Fibroblast of pulmonary artery (primary cell): ENCODE measurements around the gene NCOR1.
"Not testable (repeated sequence)": the region's sequence is repeated elsewhere in the genome, so short reads cannot be mapped to it uniquely, and the experiment has no call there.

Experiments
- DNase-seq: peaks from one replicate; pipeline ENCODE4 v3.0.0-alpha.2; 2010; ENCODE audit warnings: low read depth
- H3K4me3 ChIP-seq: replicated peaks from 2 replicates; pipeline ENCODE4 v1.5.1; 2011; ENCODE audit warnings: low read depth, mild to moderate bottlenecking, control low read depth, low read length, moderate library complexity
- TF ChIP-seq, protein P1 (sequence below): IDR thresholded peaks from 2 replicates; pipeline ENCODE4 v1.5.1; 2011; ENCODE audit warnings: mild to moderate bottlenecking, control low read depth, low read length, inconsistent platforms; ENCODE audit errors: missing control alignments

The NCOR1 gene

DNA sequence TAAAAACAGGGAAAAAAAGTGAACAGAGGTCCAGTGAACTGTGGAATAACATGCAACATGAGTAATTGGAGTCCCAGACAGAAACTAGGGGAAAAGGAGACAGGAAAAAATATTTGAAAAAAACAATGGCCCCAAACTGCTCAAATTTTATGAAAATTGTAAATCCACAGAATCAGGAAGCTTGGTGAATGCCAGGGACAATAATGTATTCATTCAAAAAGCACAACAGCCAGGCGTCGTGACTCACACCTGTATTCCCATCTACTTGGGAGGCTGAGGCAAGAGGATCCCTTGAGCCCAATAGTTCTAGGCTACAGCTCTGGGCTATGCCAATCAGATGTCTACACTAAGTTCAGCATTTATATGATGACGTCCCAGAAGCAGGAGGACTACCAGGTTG, 23.7 kb downstream of the NCOR1 start:
- TF ChIP-seq, protein P1, sequence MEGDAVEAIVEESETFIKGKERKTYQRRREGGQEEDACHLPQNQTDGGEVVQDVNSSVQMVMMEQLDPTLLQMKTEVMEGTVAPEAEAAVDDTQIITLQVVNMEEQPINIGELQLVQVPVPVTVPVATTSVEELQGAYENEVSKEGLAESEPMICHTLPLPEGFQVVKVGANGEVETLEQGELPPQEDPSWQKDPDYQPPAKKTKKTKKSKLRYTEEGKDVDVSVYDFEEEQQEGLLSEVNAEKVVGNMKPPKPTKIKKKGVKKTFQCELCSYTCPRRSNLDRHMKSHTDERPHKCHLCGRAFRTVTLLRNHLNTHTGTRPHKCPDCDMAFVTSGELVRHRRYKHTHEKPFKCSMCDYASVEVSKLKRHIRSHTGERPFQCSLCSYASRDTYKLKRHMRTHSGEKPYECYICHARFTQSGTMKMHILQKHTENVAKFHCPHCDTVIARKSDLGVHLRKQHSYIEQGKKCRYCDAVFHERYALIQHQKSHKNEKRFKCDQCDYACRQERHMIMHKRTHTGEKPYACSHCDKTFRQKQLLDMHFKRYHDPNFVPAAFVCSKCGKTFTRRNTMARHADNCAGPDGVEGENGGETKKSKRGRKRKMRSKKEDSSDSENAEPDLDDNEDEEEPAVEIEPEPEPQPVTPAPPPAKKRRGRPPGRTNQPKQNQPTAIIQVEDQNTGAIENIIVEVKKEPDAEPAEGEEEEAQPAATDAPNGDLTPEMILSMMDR = no peak
- no peak overlapping the region for H3K4me3 ChIP-seq
- DNase-seq = no peak

DNA sequence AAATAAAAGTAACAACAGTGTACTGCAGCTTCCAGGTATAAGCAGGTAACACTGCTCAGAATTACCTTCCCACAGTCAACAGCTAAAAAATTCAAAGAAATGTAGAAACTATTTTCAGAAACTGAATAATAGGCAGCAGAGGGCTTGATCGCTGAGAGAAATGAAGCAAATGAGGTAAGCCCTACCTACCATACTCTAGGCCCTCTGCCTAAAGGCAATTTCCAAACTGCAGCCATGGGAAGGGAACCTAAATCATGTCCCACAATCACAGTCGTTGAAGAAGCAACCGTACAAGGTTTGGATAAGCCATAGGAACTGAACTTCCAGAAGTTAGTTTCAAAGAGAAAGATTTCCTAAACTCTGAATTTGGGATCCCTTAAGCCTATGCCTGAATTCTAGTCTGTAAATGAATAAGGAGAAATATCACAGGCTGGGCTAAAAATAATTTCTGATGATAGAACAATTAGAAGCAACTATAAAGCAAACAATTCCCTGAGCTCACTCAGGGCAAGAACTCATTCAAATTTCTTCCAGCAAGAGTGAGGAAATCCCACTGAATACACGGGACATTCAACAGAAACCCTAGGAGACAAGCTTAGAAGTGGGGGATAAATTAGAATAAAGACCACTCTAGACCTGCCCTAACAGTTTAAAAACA, 24.5 kb downstream of the NCOR1 start:
- TF ChIP-seq, protein P1 = no peak
- no peak for DNase-seq

DNA sequence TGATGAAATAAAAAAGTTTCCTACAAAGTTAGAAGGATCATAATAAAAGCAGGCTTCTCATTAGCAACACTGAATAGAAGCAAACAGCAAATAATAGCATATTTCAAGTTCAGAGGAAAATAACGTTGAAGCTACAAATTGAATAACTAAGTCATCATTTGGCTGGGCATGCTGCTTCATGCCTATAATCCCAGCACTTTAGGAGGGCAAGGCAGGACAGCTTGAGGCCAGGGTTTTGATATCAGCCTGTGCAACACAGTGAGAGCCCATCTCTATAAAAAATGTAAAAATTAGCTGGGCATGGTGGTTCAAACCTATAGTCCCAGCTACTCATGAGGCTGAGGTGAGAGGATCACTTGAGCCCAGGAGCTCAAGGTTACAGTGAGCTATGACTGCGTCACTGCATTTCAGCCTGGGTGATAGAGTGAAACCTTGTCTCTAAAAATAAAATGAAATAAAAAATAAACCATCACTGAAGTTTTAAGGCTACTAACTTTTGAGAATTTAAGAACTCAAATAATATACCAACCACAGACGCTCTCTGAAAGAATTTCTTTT, 25.5 kb downstream of the NCOR1 start:
- no peak overlapping the region for H3K4me3 ChIP-seq
- TF ChIP-seq, protein P1 = no peak
- no peak for DNase-seq

More for the DNA sequence above, 24.5 kb downstream of the NCOR1 start:
- H3K4me3 ChIP-seq = no peak overlapping the region

DNA sequence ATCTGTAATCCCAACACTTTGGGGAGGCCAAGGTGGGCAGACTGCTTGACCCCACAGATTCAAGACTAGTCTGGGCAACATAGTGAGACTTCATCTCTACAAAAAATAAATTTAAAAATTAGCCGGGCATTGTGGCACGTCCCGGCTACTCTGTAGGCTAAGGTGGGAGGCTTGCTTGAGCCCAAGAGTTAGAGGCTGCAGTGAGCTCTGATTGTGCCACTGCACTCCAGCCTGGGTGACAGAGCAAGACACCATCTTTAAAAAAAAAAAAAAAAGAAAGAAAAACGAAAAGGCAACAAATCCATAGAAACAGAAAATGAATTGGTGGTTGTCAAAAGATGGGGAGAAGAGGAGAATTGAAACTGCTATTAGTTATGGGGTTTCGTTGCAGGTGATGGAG, 27.7 kb downstream of the NCOR1 start:
- H3K4me3 ChIP-seq = no peak overlapping the region
- no peak for DNase-seq
- TF ChIP-seq, protein P1 = no peak

DNA sequence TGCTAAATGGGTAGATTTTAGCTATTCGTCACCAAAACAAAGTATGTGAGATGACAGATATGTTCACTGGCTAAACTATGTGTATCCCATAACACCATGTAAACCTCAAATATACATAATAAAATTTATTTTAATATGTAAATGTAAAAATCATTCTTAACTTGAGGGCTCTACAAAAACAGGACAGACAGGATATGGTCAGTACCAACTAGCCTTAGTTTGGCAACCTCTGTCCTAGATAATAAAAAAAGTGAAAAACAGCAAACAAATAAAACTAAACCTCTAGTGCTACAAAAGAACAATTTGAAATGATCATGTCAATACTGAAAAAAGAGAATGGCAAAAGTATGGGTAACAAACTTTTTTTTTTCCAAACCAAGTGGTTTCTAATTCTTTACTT, 33.8 kb downstream of the NCOR1 start:
- DNase-seq = no peak
- H3K4me3 ChIP-seq = no peak overlapping the region
- TF ChIP-seq, protein P1 = no peak

DNA sequence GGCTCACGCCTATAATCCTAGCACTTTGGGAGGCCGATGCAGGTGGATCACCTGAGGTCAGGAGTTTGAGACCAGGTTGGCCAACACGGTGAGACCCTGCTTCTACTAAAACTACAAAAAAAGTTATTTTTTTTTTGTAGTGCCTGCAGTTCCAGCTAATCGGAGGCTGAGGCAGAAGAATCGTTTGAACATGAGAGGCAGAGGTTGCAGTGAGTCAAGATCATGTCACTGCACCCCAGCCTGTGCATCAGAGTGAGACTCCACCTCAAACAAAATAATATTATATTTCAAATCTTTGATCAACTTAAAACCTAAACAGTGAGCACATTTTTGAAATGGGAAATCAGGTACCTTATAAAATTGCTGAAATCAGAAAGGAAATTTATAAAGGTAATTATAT, 36.5 kb downstream of the NCOR1 start:
- no peak for DNase-seq
- H3K4me3 ChIP-seq = no peak overlapping the region
- TF ChIP-seq, protein P1 = no peak

DNA sequence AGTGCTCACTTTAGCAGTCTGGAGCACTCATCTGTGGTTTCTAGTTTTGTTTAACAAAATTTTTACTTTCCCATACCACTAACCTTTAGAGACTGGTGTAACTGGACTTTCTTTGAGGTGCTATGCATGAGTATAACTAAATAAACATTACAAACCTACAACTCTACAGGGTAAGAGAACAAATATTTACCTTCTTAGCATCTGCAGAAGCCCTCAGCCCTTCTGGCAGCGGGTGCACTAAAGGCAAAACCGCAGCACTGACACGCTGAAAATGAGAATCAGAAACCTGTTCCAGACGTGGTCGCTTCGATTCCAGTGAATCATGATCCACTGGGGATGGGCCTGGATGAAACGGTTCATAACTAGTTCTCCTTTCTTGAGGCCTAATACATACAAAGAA, 43.7 kb downstream of the NCOR1 start:
- no peak overlapping the region for H3K4me3 ChIP-seq
- TF ChIP-seq, protein P1 = no peak
- DNase-seq = no peak

DNA sequence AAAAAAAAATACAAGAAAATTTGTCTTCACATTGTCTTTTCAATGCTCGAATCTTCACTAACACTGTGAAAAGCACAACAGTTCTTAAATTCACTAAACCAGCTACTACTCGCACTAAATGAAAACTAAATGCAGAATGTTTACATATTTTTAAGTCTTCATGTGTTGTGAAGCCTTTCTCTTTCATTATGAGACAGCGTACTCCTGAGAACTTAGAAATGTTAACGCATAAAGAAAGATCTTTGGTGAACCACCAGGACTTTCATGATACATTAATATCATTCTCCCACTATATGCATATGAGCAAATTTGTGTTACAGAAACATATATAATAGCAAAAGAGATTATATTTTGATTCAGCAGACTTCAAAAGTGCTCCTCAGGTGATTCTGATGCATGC, 48.6 kb downstream of the NCOR1 start:
- not testable (repeated sequence) for DNase-seq, H3K4me3 ChIP-seq
